GM19395 (cell line): ENCODE results near the gene TMEM45B.

ENCODE experiments used
- ATAC-seq: cut with Tn5 transposase; IDR thresholded peaks from one replicate; pipeline ENCODE4 v1.9.1; 2021; ENCODE audit warnings: mild to moderate bottlenecking, moderate library complexity; ENCODE audit not compliant: unreplicated experiment

The TMEM45B gene

DNA sequence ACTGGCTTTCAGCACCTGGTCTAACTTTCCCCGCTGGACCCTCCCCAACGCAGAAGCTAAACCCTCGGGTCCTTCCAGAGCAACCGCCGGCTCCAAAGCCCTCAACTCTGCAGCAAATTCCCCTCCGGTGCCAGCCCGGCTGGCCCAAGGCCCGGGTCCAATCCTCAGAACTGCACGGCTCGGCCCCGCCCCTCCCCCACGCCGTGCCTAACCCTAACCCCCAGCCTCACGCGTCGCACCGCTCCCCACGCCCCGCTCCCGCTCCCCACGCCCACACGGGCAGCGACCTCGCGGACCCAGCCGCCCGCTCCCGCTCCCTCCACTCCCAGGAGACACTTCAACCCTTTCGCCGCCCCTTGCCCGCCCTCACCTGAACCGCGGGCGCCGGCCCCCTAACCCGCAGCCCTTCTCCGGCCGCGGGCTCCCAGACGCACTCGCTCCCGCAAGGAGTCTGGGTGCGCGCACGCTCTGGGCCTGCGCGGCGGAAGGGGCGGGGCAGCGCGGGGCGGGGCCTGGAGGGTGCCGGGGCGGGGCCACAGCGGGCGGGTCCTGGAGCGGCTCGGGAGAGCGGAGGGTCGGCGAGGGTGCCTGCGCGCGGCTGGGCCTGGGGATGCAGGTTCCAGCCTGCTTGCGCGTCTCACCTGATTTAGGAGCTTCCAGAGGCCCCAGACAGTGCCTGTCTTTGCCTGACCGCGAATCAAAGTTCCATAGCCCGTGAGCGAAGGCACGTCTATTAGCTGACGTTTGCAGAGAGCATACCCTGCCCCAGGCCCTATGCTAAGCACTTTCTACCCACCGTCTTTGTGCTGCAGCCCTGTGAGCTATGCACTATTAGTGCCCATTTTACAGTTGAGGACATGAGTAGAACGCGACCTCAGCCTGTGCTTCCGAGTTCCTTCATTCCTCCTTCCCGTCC lies 79.7 kb downstream of the TMEM45B start, which contains the start of gene NFRKB:
NFRKB (minus strand) TSS at position 453 of the 916 bp plus-strand sequence. CDS start 2,729 bp downstream, outside the sequence.
- peak; percentile 94 for ATAC-seq

DNA sequence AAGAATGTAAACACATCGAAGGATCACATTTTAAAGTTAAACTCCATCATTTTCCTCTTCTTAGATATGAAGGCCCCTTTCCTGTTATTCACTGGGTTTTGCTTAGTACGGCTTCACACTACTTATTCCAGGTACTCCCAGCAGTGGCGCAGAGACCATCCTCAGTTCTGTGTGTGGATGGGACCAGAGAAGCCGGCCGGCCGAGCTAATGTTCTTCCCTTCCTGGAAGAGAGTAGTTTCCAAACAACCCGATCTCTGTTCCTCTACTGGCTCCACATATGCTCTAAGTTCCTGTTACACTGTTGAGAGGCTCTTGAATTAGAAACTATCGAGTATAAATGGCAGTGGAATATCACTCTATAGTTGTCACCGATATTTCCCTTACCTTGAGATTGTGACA lies 80.4 kb downstream of the TMEM45B start:
- no peak for ATAC-seq

DNA sequence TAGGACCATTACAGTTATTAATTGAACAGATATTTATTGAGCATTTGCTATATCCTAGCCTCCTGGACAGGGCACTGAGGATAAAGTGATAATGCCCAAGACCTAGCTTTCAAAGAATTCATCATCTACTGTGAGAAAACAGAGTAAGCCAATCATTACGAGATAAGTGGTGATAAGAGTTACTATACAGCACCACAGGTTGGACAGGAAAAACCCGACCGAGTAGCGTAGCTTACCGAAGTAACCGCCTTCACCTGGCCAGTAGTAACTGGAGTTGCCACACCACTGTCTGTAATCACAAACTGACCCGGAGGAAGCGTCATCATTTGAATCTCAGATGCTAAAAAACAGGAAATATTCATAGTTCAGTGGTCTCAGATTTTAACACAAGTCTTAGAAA lies 89.8 kb downstream of the TMEM45B start:
- no peak for ATAC-seq
